AG10803 (cell line): ENCODE data around the gene LILRB3.
"Not testable (repeated sequence)": the region's sequence is repeated elsewhere in the genome, so short reads cannot be mapped to it uniquely, and the experiment has no call there.

ENCODE experiments used
- DNase-seq: peaks from one replicate; pipeline ENCODE4 v3.0.0; 2010; ENCODE audit warnings: low read depth
- H3K4me3 ChIP-seq: 2 replicates; pipeline ENCODE4 v1.5.1; 2011; ENCODE audit warnings: mild to moderate bottlenecking, low read length, control low read depth
- CTCF ChIP-seq: conservative IDR thresholded peaks from 2 replicates; pipeline ENCODE4 v1.5.1; 2011; ENCODE audit warnings: mild to moderate bottlenecking, low read length, control low read depth, inconsistent platforms

LILRB3 gene

GRCh38 chr19:54208784-54209057 is 14.1 kb downstream of the LILRB3 start:
- no peak for DNase-seq
- H3K4me3 ChIP-seq: no peak overlapping the region
- TF ChIP-seq CTCF: no peak

GRCh38 chr19:54207983-54208783 is 14.6 kb downstream of the LILRB3 start:
- H3K4me3 ChIP-seq: no peak overlapping the region
- no peak for TF ChIP-seq CTCF
- DNase-seq: peak; percentile 58

GRCh38 chr19:54207676-54207982 is 15.2 kb downstream of the LILRB3 start:
- DNase-seq: no peak
- no peak overlapping the region for H3K4me3 ChIP-seq
- TF ChIP-seq CTCF: no peak

- DNase-seq: not testable (repeated sequence)
Measured at GRCh38 chr19:54207193-54207592, 15.6 kb downstream of the LILRB3 start.

GRCh38 chr19:54206831-54207177 is 16.0 kb downstream of the LILRB3 start:
- DNase-seq: no peak

More at GRCh38 chr19:54207193-54207592, 15.6 kb downstream of the LILRB3 start:
- not testable (repeated sequence) for H3K4me3 ChIP-seq

GRCh38 chr19:54206030-54206830 is 16.6 kb downstream of the LILRB3 start:
- no peak for TF ChIP-seq CTCF
- no peak for DNase-seq
- H3K4me3 ChIP-seq: no peak overlapping the region

More at GRCh38 chr19:54206831-54207177, 16.0 kb downstream of the LILRB3 start:
- no peak overlapping the region for H3K4me3 ChIP-seq
- no peak for TF ChIP-seq CTCF

- no peak overlapping the region for H3K4me3 ChIP-seq
- no peak for TF ChIP-seq CTCF
- DNase-seq: no peak
Measured at GRCh38 chr19:54204767-54205468, 17.9 kb downstream of the LILRB3 start.
